Ishikawa (cell line): ENCODE results near the gene GALK2.

Source experiments
- CEBPB ChIP-seq: IDR thresholded peaks from 2 replicates; pipeline ENCODE4 v1.6.1; 2012
- EP300 ChIP-seq: IDR thresholded peaks from 2 replicates; pipeline ENCODE4 v1.6.1; 2012; ENCODE audit warnings: borderline replicate concordance
- FOXM1 ChIP-seq: IDR thresholded peaks from 2 replicates; pipeline ENCODE4 v1.6.1; 2012; ENCODE audit warnings: low read depth, borderline replicate concordance
- MAX ChIP-seq: IDR thresholded peaks from 2 replicates; pipeline ENCODE4 v1.6.1; 2012
- NFIC ChIP-seq: IDR thresholded peaks from 2 replicates; pipeline ENCODE4 v1.6.1; 2012
- RAD21 ChIP-seq: IDR thresholded peaks from 2 replicates; pipeline ENCODE4 v1.6.1; 2012; ENCODE audit warnings: low read depth
- TAF1 ChIP-seq: IDR thresholded peaks from 2 replicates; pipeline ENCODE4 v1.6.1; 2012; ENCODE audit warnings: low read depth, mild to moderate bottlenecking
- TCF12 ChIP-seq: IDR thresholded peaks from 2 replicates; pipeline ENCODE4 v1.6.1; 2012; ENCODE audit warnings: low read depth
- USF1 ChIP-seq: IDR thresholded peaks from 2 replicates; pipeline ENCODE4 v1.6.1; 2012
- YY1 ChIP-seq: IDR thresholded peaks from 2 replicates; pipeline ENCODE4 v1.6.1; 2012; ENCODE audit warnings: low read depth
- TF ChIP-seq, protein P1 (sequence below): IDR thresholded peaks from 2 replicates; pipeline ENCODE4 v1.6.1; 2012; ENCODE audit warnings: low read depth, mild to moderate bottlenecking

DNA sequence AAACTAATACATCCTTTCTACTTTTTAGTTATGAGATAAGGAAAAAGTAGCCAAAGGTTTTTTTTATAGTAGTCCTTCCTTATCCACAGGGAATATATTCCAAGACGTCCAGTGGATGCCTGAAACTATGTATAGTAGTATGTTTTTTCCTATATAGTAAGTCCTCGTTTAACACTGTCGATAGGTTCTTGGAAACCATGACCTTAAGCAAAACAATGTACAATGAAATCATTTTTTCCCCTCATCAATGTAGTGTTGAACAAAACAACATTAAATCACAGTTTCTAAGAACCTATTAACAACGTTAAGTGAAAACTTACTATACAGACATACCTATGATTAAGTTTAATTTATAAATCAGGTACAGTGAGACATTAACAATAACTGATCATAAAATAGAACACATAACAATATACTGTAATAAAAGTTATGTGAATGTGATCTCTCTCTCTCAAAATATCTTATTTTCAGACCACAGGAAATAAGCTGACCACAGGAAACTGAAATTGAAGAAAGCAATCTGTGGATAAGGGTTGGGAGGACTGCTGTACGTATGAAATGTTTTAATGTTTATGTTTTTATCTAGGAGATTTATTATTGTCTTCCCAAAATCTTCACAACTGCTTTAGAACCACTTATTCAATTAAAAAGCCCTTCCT is 35.2 kb upstream of the GALK2 start:
- no peak for TF ChIP-seq CEBPB
- TF ChIP-seq MAX, result no peak
- TF ChIP-seq EP300, result no peak
- no peak for TF ChIP-seq RAD21
- TF ChIP-seq, protein P1, sequence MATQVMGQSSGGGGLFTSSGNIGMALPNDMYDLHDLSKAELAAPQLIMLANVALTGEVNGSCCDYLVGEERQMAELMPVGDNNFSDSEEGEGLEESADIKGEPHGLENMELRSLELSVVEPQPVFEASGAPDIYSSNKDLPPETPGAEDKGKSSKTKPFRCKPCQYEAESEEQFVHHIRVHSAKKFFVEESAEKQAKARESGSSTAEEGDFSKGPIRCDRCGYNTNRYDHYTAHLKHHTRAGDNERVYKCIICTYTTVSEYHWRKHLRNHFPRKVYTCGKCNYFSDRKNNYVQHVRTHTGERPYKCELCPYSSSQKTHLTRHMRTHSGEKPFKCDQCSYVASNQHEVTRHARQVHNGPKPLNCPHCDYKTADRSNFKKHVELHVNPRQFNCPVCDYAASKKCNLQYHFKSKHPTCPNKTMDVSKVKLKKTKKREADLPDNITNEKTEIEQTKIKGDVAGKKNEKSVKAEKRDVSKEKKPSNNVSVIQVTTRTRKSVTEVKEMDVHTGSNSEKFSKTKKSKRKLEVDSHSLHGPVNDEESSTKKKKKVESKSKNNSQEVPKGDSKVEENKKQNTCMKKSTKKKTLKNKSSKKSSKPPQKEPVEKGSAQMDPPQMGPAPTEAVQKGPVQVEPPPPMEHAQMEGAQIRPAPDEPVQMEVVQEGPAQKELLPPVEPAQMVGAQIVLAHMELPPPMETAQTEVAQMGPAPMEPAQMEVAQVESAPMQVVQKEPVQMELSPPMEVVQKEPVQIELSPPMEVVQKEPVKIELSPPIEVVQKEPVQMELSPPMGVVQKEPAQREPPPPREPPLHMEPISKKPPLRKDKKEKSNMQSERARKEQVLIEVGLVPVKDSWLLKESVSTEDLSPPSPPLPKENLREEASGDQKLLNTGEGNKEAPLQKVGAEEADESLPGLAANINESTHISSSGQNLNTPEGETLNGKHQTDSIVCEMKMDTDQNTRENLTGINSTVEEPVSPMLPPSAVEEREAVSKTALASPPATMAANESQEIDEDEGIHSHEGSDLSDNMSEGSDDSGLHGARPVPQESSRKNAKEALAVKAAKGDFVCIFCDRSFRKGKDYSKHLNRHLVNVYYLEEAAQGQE, result no peak
- no peak for TF ChIP-seq TAF1
- TF ChIP-seq USF1, result no peak
- no peak for TF ChIP-seq FOXM1
- no peak for TF ChIP-seq YY1
- no peak for TF ChIP-seq NFIC
- no peak for TF ChIP-seq TCF12
